Stimulated activated effector memory CD8-positive, alpha-beta T cell treated with anti-CD3 and anti-CD28 coated beads, Interleukin-12 subunit alpha, Interleukin-12 subunit beta, amount 100 ng/mL, for 72 hours (primary cell): ENCODE measurements around the gene DENND10.

Experiments used
- ATAC-seq: fragments of 150-1000 bp; cut with Tn5 transposase; 2 replicates; pipeline ENCODE4 v1.10.0; 2021
- DNase-seq, 2 donors: peaks; one replicate each; pipeline ENCODE4 v3.0.0; 2021 to 2022; ENCODE audit warnings: low spot score in 2 of 2
- H3K27ac Mint-ChIP-seq: one replicate; pipeline ENCODE4 v1.8.0; 2022; ENCODE audit warnings: mild to moderate bottlenecking, mixed read lengths
- H3K36me3 Mint-ChIP-seq: one replicate; pipeline ENCODE4 v1.8.0; 2022; ENCODE audit warnings: mild to moderate bottlenecking, mixed read lengths
- H3K4me1 Mint-ChIP-seq: one replicate; pipeline ENCODE4 v1.8.0; 2022; ENCODE audit warnings: mixed read lengths
- H3K4me3 Mint-ChIP-seq: one replicate; pipeline ENCODE4 v1.8.0; 2022; ENCODE audit warnings: mild to moderate bottlenecking, mixed read lengths
- H3K9me3 Mint-ChIP-seq: one replicate; pipeline ENCODE4 v1.8.0; 2022; ENCODE audit warnings: mixed read lengths

DENND10 gene

GRCh38 chr10:119103903-119104653 lies at the start of gene DENND10:
TSS of gene DENND10 (plus strand) at chr10:119104113. CDS start at chr10:119104143, 30 bp downstream.
- DNase-seq (peak; percentile 69 to 83), ATAC-seq (peak; percentile 89)
- Mint-ChIP-seq H3K9me3 (no peaks in the 10 kb centered on the region), H3K4me3 (peak within 1 kb of the TSS; percentile 77), H3K27ac (no peak within 1 kb of the TSS), H3K4me1 (peaks cover 18% of the 10 kb centered on the region), H3K36me3 (peaks cover 23% of the 10 kb centered on the region)

- ATAC-seq (no peak), DNase-seq (no peak)
- Mint-ChIP-seq H3K36me3 (peaks cover 100% of the 10 kb centered on the region), H3K4me3 (no peak overlapping the region), H3K27ac (no peak overlapping the region), H3K9me3 (no peaks in the 10 kb centered on the region), H3K4me1 (peaks cover 12% of the 10 kb centered on the region)
Observed at GRCh38 chr10:119055472-119055871, 48.4 kb upstream of the DENND10 start.

DNA sequence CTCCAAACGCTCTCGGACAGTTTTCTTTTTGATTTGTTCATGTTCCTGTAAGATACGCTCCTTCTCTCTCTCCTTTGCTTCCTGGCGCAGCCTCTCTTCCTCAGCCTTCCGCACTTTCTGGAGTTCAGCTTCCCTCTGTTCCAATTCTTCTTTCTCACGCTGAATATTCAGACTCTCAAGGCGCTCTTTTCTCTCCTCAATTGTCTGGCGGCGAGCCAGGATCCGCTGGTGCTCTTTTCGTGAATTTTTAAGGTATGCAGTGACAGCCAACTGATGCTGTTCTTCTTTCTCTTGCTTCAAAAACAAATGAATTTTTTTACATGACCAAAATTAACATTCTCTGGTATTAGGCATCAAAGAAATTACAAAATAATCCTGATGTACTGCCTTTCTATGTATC lies 45.9 kb upstream of the DENND10 start:
- Mint-ChIP-seq H3K36me3 (peaks cover 100% of the 10 kb centered on the region), H3K4me3 (no peak overlapping the region), H3K27ac (no peak overlapping the region), H3K9me3 (no peaks in the 10 kb centered on the region), H3K4me1 (peaks cover 6% of the 10 kb centered on the region)
- DNase-seq = no peak
- no peak for ATAC-seq

- peaks cover 9% of the 10 kb centered on the region for H3K4me1 Mint-ChIP-seq
- H3K36me3 Mint-ChIP-seq = peaks cover 100% of the 10 kb centered on the region
- no peak overlapping the region for H3K27ac Mint-ChIP-seq
- H3K4me3 Mint-ChIP-seq = no peak overlapping the region
- DNase-seq (no peak), ATAC-seq (no peak)
- no peaks in the 10 kb centered on the region for H3K9me3 Mint-ChIP-seq
Observed at GRCh38 chr10:119059557-119059956, 44.4 kb upstream of the DENND10 start.

- Mint-ChIP-seq H3K9me3 (no peaks in the 10 kb centered on the region), H3K4me1 (peaks cover 14% of the 10 kb centered on the region), H3K4me3 (no peak overlapping the region), H3K27ac (no peak overlapping the region), H3K36me3 (peaks cover 100% of the 10 kb centered on the region)
- ATAC-seq (no peak), DNase-seq (no peak)
Observed at GRCh38 chr10:119060107-119060506, 43.8 kb upstream of the DENND10 start.

DNA sequence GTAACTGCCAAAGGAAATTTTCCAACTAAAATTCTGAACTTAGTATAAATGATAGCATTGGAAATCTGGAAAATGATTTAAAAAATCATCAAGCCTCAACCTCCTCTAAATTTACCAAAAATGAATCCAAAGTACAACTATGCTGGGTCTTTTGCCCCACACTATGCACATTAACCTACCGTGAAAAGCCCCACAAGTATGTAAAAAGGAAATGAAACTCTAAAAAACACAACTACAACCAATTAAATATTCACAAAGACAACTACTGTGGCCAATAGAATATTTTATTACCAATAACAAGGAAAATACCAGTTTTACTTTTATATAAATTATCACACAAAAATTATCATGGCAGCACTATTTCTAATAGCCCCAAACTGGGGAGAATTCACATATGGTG lies 42.6 kb upstream of the DENND10 start:
- H3K4me3 Mint-ChIP-seq = no peak overlapping the region
- peaks cover 100% of the 10 kb centered on the region for H3K36me3 Mint-ChIP-seq
- no peak for DNase-seq
- H3K4me1 Mint-ChIP-seq = peaks cover 16% of the 10 kb centered on the region
- no peaks in the 10 kb centered on the region for H3K9me3 Mint-ChIP-seq
- peak overlapping the region; percentile 78 for H3K27ac Mint-ChIP-seq
- ATAC-seq = no peak

DNA sequence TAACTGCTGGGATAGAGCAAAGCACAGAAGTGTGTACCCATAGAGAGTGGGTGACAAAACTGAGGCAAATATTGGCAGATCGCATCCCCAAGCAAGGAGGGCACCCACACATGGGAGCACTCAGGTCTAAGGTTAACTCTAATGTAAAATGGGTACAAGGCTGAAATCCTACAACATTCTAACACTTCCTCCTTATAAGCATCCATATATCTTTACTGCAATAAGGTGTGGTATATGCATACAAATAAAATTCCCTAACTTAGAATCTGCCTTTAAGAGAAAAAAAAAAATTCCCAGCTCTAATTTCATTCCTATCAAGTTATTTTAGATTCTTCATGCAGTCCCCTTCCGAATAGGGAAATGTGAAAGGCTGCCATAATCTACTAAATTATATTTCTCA lies 42.0 kb upstream of the DENND10 start:
- no peak overlapping the region for H3K4me3 Mint-ChIP-seq
- peaks cover 100% of the 10 kb centered on the region for H3K36me3 Mint-ChIP-seq
- peaks cover 16% of the 10 kb centered on the region for H3K4me1 Mint-ChIP-seq
- no peak for DNase-seq
- no peaks in the 10 kb centered on the region for H3K9me3 Mint-ChIP-seq
- no peak for ATAC-seq
- H3K27ac Mint-ChIP-seq = peak overlapping the region; percentile 78

DNA sequence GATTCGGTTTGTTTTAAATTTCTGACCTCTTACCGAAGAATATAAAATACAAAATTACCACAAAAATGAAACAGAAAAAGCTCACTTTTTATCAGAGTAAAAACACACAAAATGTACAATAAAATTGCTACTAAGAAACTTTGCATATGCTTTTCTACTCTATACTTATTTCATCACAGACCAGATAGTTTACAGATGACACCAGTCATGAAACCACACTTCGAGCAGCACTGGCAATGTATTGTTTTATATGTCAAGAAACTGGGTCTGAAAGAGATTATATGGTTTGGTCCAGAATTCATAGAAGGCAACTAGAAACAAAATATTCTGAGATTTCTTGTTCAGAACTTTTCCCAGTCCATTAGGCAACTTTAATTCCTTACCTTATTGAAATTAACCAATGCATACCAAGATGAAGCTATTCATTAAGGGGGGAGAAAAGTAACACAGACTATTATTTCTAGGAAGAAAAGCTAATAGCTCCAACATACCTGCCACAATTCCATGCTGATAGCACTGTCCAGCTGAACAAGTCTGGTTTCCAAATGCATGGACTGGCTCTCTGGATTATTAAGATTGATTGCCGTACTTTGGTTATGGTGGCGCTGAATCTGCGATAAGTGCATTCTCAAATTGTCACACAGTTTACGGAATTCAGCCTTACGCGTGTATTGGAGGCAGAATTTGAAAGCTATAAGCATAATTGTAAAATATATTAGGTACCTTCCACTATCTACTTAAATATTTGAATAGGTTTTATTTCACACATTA lies 33.3 kb upstream of the DENND10 start:
- H3K4me1 Mint-ChIP-seq = peaks cover 20% of the 10 kb centered on the region
- ATAC-seq = peak; percentile 55
- H3K4me3 Mint-ChIP-seq = no peak overlapping the region
- H3K27ac Mint-ChIP-seq = peak overlapping the region; percentile 45
- H3K9me3 Mint-ChIP-seq = no peaks in the 10 kb centered on the region
- H3K36me3 Mint-ChIP-seq = peaks cover 100% of the 10 kb centered on the region
- no peak for DNase-seq

DNA sequence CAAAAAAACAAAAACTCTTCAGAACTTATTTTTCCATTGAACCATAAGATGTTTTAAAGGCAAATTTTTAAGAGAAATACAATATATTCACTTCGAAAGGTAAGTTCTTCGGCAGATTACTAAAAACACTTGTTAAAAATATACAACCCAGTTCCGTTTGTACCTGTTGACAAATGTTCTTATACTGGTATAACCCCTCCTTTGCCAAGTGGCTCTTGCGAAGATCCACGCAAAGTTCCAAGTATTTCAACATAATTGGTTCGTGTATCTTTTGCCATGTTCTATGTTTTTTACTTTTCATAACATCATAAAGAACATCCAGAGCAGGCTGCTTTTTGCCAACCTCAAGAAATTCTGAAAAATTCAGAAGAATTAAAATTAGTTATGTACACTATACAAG lies 30.3 kb upstream of the DENND10 start:
- no peak for ATAC-seq
- H3K9me3 Mint-ChIP-seq = no peaks in the 10 kb centered on the region
- H3K4me3 Mint-ChIP-seq = no peak overlapping the region
- peaks cover 37% of the 10 kb centered on the region for H3K4me1 Mint-ChIP-seq
- DNase-seq = no peak
- peaks cover 99% of the 10 kb centered on the region for H3K36me3 Mint-ChIP-seq
- H3K27ac Mint-ChIP-seq = peak overlapping the region; percentile 79

DNA sequence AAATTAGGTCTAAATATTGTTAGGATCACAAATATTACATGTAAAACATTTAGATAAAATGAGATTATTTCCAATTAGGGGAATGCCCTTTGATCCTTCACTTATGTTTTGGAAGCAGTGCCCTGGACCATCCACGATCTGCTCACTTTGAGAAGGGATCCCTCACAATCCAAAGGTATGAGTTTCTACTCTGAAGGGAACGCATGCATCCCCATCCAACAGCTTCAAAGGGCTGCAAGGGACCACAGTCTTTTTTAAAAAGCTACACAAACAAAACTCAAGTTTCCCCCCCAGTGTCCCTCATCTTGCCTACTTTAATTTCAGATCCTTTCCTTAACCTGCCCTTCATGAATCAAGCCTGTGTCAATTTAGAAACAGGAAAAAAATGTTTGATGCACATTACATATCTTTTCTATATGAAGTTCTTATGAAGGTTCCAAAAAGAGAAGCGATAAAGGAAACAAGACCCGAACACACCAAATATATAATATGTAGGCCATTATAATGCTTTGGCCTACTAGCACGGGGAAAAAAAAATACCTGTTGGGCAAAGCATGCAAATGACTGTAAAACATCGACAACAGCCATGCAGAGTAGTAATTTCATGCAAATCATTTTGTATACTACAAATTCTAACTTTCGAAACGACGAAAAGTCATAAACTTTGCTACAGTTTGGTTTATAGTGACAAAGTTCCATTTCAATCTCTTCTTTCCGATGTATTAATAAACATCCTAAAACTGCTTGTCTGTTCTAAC lies 25.3 kb upstream of the DENND10 start:
- peak overlapping the region; percentile 98 for H3K27ac Mint-ChIP-seq
- peak overlapping the region; percentile 98 for H3K4me3 Mint-ChIP-seq
- ATAC-seq (no peak), DNase-seq (no peak)
- H3K36me3 Mint-ChIP-seq = peaks cover 82% of the 10 kb centered on the region
- peaks cover 44% of the 10 kb centered on the region for H3K4me1 Mint-ChIP-seq
- no peaks in the 10 kb centered on the region for H3K9me3 Mint-ChIP-seq

GRCh38 chr10:119079599-119080520 lies 24.1 kb upstream of the DENND10 start:
- peak overlapping the region; percentile 98 for H3K27ac Mint-ChIP-seq
- DNase-seq (peak; percentile 56 to 86), ATAC-seq (peak; percentile 85)
- peaks cover 70% of the 10 kb centered on the region for H3K36me3 Mint-ChIP-seq
- H3K9me3 Mint-ChIP-seq = no peaks in the 10 kb centered on the region
- peak overlapping the region; percentile 98 for H3K4me3 Mint-ChIP-seq
- peaks cover 43% of the 10 kb centered on the region for H3K4me1 Mint-ChIP-seq

GRCh38 chr10:119080521-119081259 lies 23.2 kb upstream of the DENND10 start, which contains the start of gene EIF3A:
TSS of gene EIF3A (minus strand) at chr10:119080817. CDS start at chr10:119080676, 141 bp downstream.
- H3K36me3 Mint-ChIP-seq = peaks cover 61% of the 10 kb centered on the region
- peak within 1 kb of the TSS; percentile 98 for H3K4me3 Mint-ChIP-seq
- ATAC-seq = peak; percentile 90
- H3K4me1 Mint-ChIP-seq = peaks cover 43% of the 10 kb centered on the region
- peak within 1 kb of the TSS; percentile 98 for H3K27ac Mint-ChIP-seq
- no peaks in the 10 kb centered on the region for H3K9me3 Mint-ChIP-seq
- peak; percentile 92 to 96 for DNase-seq

DNA sequence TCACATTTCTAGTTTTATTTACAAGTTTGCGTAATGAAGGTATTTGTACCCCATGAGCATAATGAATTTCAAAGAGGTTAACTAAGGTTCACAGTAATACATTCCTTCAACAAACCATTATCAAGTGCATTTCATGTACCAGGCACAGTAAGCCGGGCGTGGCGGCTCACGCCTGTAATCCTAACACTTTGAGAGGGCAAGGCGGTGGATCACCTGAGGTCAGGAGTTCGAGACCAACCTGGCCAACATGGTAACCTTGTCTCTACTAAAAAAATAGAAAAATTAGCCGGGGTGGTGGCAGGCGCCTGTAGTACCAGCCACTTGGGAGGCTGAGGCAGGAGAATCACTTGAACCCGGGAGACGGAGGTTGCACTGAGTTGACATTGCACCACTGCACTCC lies 19.0 kb upstream of the DENND10 start:
- Mint-ChIP-seq H3K27ac (no peak overlapping the region), H3K9me3 (no peaks in the 10 kb centered on the region), H3K36me3 (peaks cover 20% of the 10 kb centered on the region), H3K4me3 (no peak overlapping the region), H3K4me1 (peaks cover 30% of the 10 kb centered on the region)
- DNase-seq (no peak), ATAC-seq (no peak)
